HG03558 (cell line): ENCODE data around the gene ROBO1.
"Not testable (repeated sequence)": the region's sequence is repeated elsewhere in the genome, so short reads cannot be mapped to it uniquely, and the experiment has no call there.

Experiments used
- ATAC-seq: cut with Tn5 transposase; IDR thresholded peaks from one replicate; pipeline ENCODE4 v1.9.1; 2021; ENCODE audit warnings: moderate number of reproducible peaks; ENCODE audit not compliant: unreplicated experiment; ENCODE audit errors: extremely low read depth

Gene ROBO1

GRCh38 chr3:78734048-78734637 is 1033.7 kb downstream of the ROBO1 start:
- ATAC-seq = no peak

- ATAC-seq = no peak
These were observed 1034.9 kb downstream of the ROBO1 start for GRCh38 chr3:78732893-78733292.

- ATAC-seq = no peak
These were observed 1035.3 kb downstream of the ROBO1 start for GRCh38 chr3:78732471-78732870.

GRCh38 chr3:78729946-78730345 is 1037.9 kb downstream of the ROBO1 start:
- no peak for ATAC-seq

GRCh38 chr3:78728406-78729145 is 1039.2 kb downstream of the ROBO1 start:
- ATAC-seq = no peak

- no peak for ATAC-seq
These were observed 1041.3 kb downstream of the ROBO1 start for GRCh38 chr3:78726545-78726944.

- no peak for ATAC-seq
These were observed 1042.0 kb downstream of the ROBO1 start for GRCh38 chr3:78725703-78726246.

GRCh38 chr3:78724859-78725258 is 1042.9 kb downstream of the ROBO1 start:
- no peak for ATAC-seq

GRCh38 chr3:78724364-78724763 is 1043.4 kb downstream of the ROBO1 start:
- ATAC-seq = not testable (repeated sequence)

GRCh38 chr3:78721771-78722543 is 1045.8 kb downstream of the ROBO1 start:
- ATAC-seq = no peak

GRCh38 chr3:78718707-78719106 is 1049.1 kb downstream of the ROBO1 start:
- ATAC-seq = no peak

- ATAC-seq = no peak
These were observed 1050.8 kb downstream of the ROBO1 start for GRCh38 chr3:78717041-78717440.

GRCh38 chr3:78712941-78713340 is 1054.9 kb downstream of the ROBO1 start:
- no peak for ATAC-seq

- no peak for ATAC-seq
These were observed 1055.5 kb downstream of the ROBO1 start for GRCh38 chr3:78712270-78712669.

- no peak for ATAC-seq
These were observed 1059.2 kb downstream of the ROBO1 start for GRCh38 chr3:78708565-78709073.

- ATAC-seq = no peak
These were observed 1060.2 kb downstream of the ROBO1 start for GRCh38 chr3:78707609-78708008.

GRCh38 chr3:78706906-78707523 is 1060.8 kb downstream of the ROBO1 start:
- no peak for ATAC-seq

- ATAC-seq = no peak
These were observed 1063.9 kb downstream of the ROBO1 start for GRCh38 chr3:78703944-78704343.

- no peak for ATAC-seq
These were observed 1066.3 kb downstream of the ROBO1 start for GRCh38 chr3:78701537-78701936.

- no peak for ATAC-seq
These were observed 1069.4 kb downstream of the ROBO1 start for GRCh38 chr3:78698431-78698830.
